Immature natural killer cell (primary cell): Measurements from ENCODE around the gene KIF26B. TPM values are rescaled to one million over a fixed set of nuclear protein-coding genes. Genes with fewer than 3 reads are reported as not detected.
A peak's percentile ranks its signal among the peaks of the same experiment; 100 is the strongest.
"Not testable (repeated sequence)": the region's sequence is repeated elsewhere in the genome, so short reads cannot be mapped to it uniquely, and the experiment has no call there.

Source experiments
- DNase-seq, 3 donors: peaks; one replicate each; pipeline ENCODE4 v3.0.0; 2022; ENCODE audit warnings: mixed read lengths in 1 of 3
- H3K27ac Mint-ChIP-seq, 6 donors: one replicate each; pipeline ENCODE4 v1.8.0; 2020; ENCODE audit warnings: mixed read lengths in 6 of 6, mild to moderate bottlenecking in 5 of 6, inconsistent platforms in 4 of 6, moderate library complexity in 3 of 6
- H3K27me3 Mint-ChIP-seq, 3 donors: one replicate each; pipeline ENCODE4 v1.8.0; 2020 to 2021; ENCODE audit warnings: low read depth in 3 of 3, mild to moderate bottlenecking in 3 of 3, mixed read lengths in 3 of 3, moderate library complexity in 3 of 3, inconsistent platforms in 1 of 3
- H3K36me3 Mint-ChIP-seq, 3 donors: one replicate each; pipeline ENCODE4 v1.8.0; 2020; ENCODE audit warnings: mixed read lengths in 3 of 3, inconsistent platforms in 2 of 3, mild to moderate bottlenecking in 2 of 3
- H3K4me1 Mint-ChIP-seq, 2 donors: one replicate each; pipeline ENCODE4 v1.8.0; 2020; ENCODE audit warnings: inconsistent platforms in 2 of 2, mild to moderate bottlenecking in 2 of 2, mixed read lengths in 2 of 2, moderate library complexity in 1 of 2
- H3K4me3 Mint-ChIP-seq, 5 donors: one replicate each; pipeline ENCODE4 v1.8.0; 2020; ENCODE audit warnings: mild to moderate bottlenecking in 5 of 5, mixed read lengths in 5 of 5, inconsistent platforms in 3 of 5, moderate library complexity in 3 of 5
- H3K9me3 Mint-ChIP-seq, 6 donors: one replicate each; pipeline ENCODE4 v1.8.0; 2020; ENCODE audit warnings: mild to moderate bottlenecking in 6 of 6, mixed read lengths in 6 of 6, inconsistent platforms in 4 of 6, moderate library complexity in 3 of 6
- polyA plus RNA-seq, 3 donors: library from polyadenylated mRNA; unstranded; fragments of 300-500 nt; fragmentation: Illumina TruSeq; gene quantifications; one replicate each; pipeline ENCODE4 v1.2.3, GENCODE V29; 2021

Gene KIF26B
- polyA plus RNA-seq, 3 donors from 2014 or later, result 0.07 to 0.39 TPM; not detected in 1

DNA sequence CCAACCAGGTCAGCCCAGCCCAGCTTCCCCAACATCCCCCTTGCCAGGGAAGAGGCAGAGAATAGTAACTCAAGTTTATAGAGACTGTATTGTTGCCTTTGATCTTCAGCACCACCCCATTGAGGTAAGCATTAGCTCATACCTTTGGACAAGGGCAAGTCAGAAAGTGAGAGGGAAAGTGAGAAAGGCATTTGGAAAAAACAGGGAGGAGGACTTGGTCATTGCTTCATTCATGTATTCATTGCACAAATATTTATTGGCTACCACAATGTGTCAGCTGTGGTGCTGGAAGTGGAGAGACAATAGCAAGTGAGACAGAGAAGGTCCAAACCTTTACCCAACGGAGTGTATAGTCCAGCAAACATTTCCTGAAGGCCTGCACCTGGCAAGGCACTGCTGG is 561.2 kb downstream of the KIF26B start:
- DNase-seq, result no peak
- no peaks in the 10 kb centered on the region for H3K9me3 Mint-ChIP-seq
- peaks cover 0 to 4% (median 3%) of the 10 kb centered on the region in 3 donors for H3K36me3 Mint-ChIP-seq
- peaks cover 1 to 2% (median 1%) of the 10 kb centered on the region in 3 donors for H3K27me3 Mint-ChIP-seq
- no peaks in the 10 kb centered on the region for H3K4me1 Mint-ChIP-seq
- no peak overlapping the region for H3K4me3 Mint-ChIP-seq
- no peak overlapping the region for H3K27ac Mint-ChIP-seq

DNA sequence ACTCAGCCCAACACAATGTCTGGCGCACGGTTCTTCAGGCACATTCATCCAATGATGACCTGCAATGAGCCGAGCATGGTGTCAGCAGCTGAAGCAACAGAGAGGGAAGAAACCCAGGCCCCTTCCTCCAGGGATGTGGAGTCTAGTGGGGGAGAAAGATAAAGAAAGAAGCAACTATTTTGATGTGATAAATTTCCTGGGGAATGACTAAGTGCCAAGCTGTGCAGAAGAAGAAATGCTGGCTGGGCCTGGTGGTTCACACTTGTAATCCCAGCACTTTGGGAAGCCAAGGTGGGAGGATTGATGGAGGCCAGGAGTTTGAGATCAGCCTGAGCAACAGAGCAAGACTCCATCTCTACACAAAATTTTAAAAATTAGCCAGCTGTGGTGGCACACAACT is 561.8 kb downstream of the KIF26B start:
- H3K36me3 Mint-ChIP-seq, result peaks cover 0 to 4% (median 3%) of the 10 kb centered on the region in 3 donors
- H3K4me3 Mint-ChIP-seq, result no peak overlapping the region
- DNase-seq, result no peak
- no peaks in the 10 kb centered on the region for H3K4me1 Mint-ChIP-seq
- H3K9me3 Mint-ChIP-seq, result no peaks in the 10 kb centered on the region
- peaks cover 0 to 2% (median 0%) of the 10 kb centered on the region in 3 donors for H3K27me3 Mint-ChIP-seq
- no peak overlapping the region for H3K27ac Mint-ChIP-seq

- Mint-ChIP-seq H3K36me3 (peaks cover 4 to 10% (median 4%) of the 10 kb centered on the region in 3 donors), H3K4me3 (no peak overlapping the region), H3K27ac (no peak overlapping the region), H3K27me3 (peaks cover 0 to 2% (median 0%) of the 10 kb centered on the region in 3 donors), H3K9me3 (no peaks in the 10 kb centered on the region), H3K4me1 (no peaks in the 10 kb centered on the region)
- DNase-seq, result no peak
Measured at GRCh38 chr1:245717611-245718010, 562.8 kb downstream of the KIF26B start.

- H3K4me1 Mint-ChIP-seq, result no peaks in the 10 kb centered on the region
- no peak overlapping the region for H3K4me3 Mint-ChIP-seq
- no peaks in the 10 kb centered on the region for H3K9me3 Mint-ChIP-seq
- peaks cover 4 to 10% (median 4%) of the 10 kb centered on the region in 3 donors for H3K36me3 Mint-ChIP-seq
- DNase-seq, result no peak
- H3K27me3 Mint-ChIP-seq, result peaks cover 0 to 2% (median 0%) of the 10 kb centered on the region in 3 donors
- H3K27ac Mint-ChIP-seq, result no peak overlapping the region
Measured at GRCh38 chr1:245718123-245718522, 563.3 kb downstream of the KIF26B start.

GRCh38 chr1:245718951-245719350 is 564.2 kb downstream of the KIF26B start:
- no peak overlapping the region for H3K4me3 Mint-ChIP-seq
- peaks cover 0 to 2% (median 0%) of the 10 kb centered on the region in 3 donors for H3K27me3 Mint-ChIP-seq
- peaks cover 4 to 10% (median 7%) of the 10 kb centered on the region in 3 donors for H3K36me3 Mint-ChIP-seq
- no peaks in the 10 kb centered on the region for H3K9me3 Mint-ChIP-seq
- H3K27ac Mint-ChIP-seq, result no peak overlapping the region
- DNase-seq, result no peak
- H3K4me1 Mint-ChIP-seq, result no peaks in the 10 kb centered on the region

GRCh38 chr1:245721488-245721887 is 566.7 kb downstream of the KIF26B start:
- no peak overlapping the region for H3K4me3 Mint-ChIP-seq
- peaks cover 0 to 6% (median under 1%) of the 10 kb centered on the region in 6 donors for H3K9me3 Mint-ChIP-seq
- H3K4me1 Mint-ChIP-seq, result no peaks in the 10 kb centered on the region

GRCh38 chr1:245728035-245728434 is 573.2 kb downstream of the KIF26B start:
- not testable (repeated sequence) for H3K4me3 Mint-ChIP-seq, H3K27me3 Mint-ChIP-seq, H3K4me1 Mint-ChIP-seq, DNase-seq, H3K27ac Mint-ChIP-seq
- H3K9me3 Mint-ChIP-seq, result peaks cover 13 to 27% (median 24%) of the 10 kb centered on the region in 6 donors
- peaks cover 15 to 21% (median 20%) of the 10 kb centered on the region in 3 donors for H3K36me3 Mint-ChIP-seq

More at GRCh38 chr1:245721488-245721887, 566.7 kb downstream of the KIF26B start:
- no peak for DNase-seq
- peaks cover 0 to 1% (median 0%) of the 10 kb centered on the region in 3 donors for H3K27me3 Mint-ChIP-seq
- peaks cover 7 to 8% (median 7%) of the 10 kb centered on the region in 3 donors for H3K36me3 Mint-ChIP-seq
- H3K27ac Mint-ChIP-seq, result no peak overlapping the region

DNA sequence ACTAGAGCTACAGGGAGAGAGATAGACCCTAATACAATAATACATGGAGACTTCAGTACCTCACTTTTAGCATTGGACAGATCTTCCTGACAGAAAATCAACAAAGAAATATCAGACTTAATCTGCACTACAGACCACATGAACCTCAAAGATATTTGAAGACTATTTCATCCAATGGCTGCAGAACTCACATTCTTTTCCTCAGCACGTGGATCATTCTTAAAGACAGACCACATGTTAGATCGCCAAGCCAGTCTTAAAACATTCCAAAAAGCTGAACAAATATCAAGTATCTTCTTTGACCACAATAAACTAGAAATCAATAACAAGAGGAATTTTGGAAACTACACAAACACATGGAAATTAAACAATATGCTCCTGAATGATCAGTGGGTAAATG is 576.0 kb downstream of the KIF26B start:
- peaks cover 0 to 9% (median 4%) of the 10 kb centered on the region in 3 donors for H3K27me3 Mint-ChIP-seq
- H3K36me3 Mint-ChIP-seq, result peaks cover 13 to 21% (median 17%) of the 10 kb centered on the region in 3 donors
- no peak overlapping the region for H3K4me3 Mint-ChIP-seq
- peaks cover 13 to 24% (median 24%) of the 10 kb centered on the region in 6 donors for H3K9me3 Mint-ChIP-seq
- no peaks in the 10 kb centered on the region for H3K4me1 Mint-ChIP-seq
- no peak for DNase-seq
- H3K27ac Mint-ChIP-seq, result no peak overlapping the region

DNA sequence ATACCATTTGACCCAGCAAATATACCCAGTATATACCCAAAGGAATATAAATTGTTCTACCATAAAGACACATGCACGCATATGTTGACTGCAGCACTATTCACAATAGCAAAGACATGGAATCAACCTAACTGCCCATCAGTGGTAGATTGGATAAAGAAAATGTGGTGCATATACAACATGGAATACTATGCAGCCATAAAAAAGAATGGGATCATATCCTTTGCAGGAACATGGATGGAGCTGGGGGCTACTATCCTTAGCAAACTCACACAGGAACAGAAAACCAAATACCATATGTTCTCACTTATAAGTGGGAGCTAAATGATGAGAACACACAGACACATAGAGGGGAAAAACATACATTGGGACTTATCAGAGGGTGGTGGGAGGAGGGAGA is 585.6 kb downstream of the KIF26B start:
- H3K4me3 Mint-ChIP-seq, result not testable (repeated sequence)

DNA sequence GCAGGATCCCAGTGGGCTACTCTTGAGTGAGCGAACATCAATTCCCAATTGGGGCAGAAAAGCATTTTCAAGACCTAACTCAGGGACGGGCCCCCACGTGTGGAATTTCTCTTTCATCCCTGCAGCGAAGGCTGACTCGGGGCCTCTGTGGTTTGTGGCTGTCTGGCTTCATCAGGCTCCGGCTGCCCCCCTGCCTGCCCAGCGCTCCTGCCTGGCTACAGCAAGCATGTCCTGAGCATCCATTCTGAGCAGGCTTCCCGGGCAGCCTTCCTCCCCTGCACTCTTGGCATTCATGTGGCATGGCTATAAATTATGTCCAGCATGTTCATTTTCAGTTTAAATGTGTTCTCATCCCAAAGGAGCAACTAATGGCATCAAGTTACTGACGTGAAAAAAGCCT is 588.1 kb downstream of the KIF26B start:
- peaks cover 0 to 11% (median 1%) of the 10 kb centered on the region in 6 donors for H3K9me3 Mint-ChIP-seq
- no peak for DNase-seq
- H3K4me3 Mint-ChIP-seq, result no peak overlapping the region
- no peaks in the 10 kb centered on the region for H3K4me1 Mint-ChIP-seq
- H3K27me3 Mint-ChIP-seq, result no peaks in the 10 kb centered on the region
- peaks cover 16 to 41% (median 29%) of the 10 kb centered on the region in 3 donors for H3K36me3 Mint-ChIP-seq
- H3K27ac Mint-ChIP-seq, result no peak overlapping the region

More for the DNA sequence above, 585.6 kb downstream of the KIF26B start:
- H3K27me3 Mint-ChIP-seq, H3K9me3 Mint-ChIP-seq, DNase-seq, H3K4me1 Mint-ChIP-seq, H3K27ac Mint-ChIP-seq: not testable (repeated sequence)
- peaks cover 0 to 23% (median 6%) of the 10 kb centered on the region in 3 donors for H3K36me3 Mint-ChIP-seq

- Mint-ChIP-seq H3K27me3 (no peaks in the 10 kb centered on the region), H3K9me3 (peaks cover 0 to 11% (median 1%) of the 10 kb centered on the region in 6 donors), H3K4me3 (no peak overlapping the region), H3K36me3 (peaks cover 33 to 48% (median 45%) of the 10 kb centered on the region in 3 donors), H3K4me1 (peaks cover 6 to 7% of the 10 kb centered on the region in 2 donors), H3K27ac (no peak overlapping the region)
- no peak for DNase-seq
Measured at GRCh38 chr1:245748240-245748639, 593.5 kb downstream of the KIF26B start.

- peaks cover 34 to 48% (median 45%) of the 10 kb centered on the region in 3 donors for H3K36me3 Mint-ChIP-seq
- H3K4me3 Mint-ChIP-seq, result no peak overlapping the region
- peaks cover 7 to 8% of the 10 kb centered on the region in 2 donors for H3K4me1 Mint-ChIP-seq
- H3K27ac Mint-ChIP-seq, result no peak overlapping the region
- peaks cover 0 to 11% (median 1%) of the 10 kb centered on the region in 6 donors for H3K9me3 Mint-ChIP-seq
- no peak for DNase-seq
- no peaks in the 10 kb centered on the region for H3K27me3 Mint-ChIP-seq
Measured at GRCh38 chr1:245748646-245749045, 593.9 kb downstream of the KIF26B start.

- peaks cover 0 to 11% (median 1%) of the 10 kb centered on the region in 6 donors for H3K9me3 Mint-ChIP-seq
- H3K4me3 Mint-ChIP-seq, result no peak overlapping the region
- H3K36me3 Mint-ChIP-seq, result peaks cover 34 to 49% (median 45%) of the 10 kb centered on the region in 3 donors
- peaks cover 7 to 8% of the 10 kb centered on the region in 2 donors for H3K4me1 Mint-ChIP-seq
- H3K27ac Mint-ChIP-seq, result no peak overlapping the region
- DNase-seq, result no peak
- H3K27me3 Mint-ChIP-seq, result no peaks in the 10 kb centered on the region
Measured at GRCh38 chr1:245749053-245749452, 594.3 kb downstream of the KIF26B start.

- H3K27me3 Mint-ChIP-seq, result no peaks in the 10 kb centered on the region
- peaks cover 12 to 14% of the 10 kb centered on the region in 2 donors for H3K4me1 Mint-ChIP-seq
- H3K4me3 Mint-ChIP-seq, result no peak overlapping the region
- no peak for DNase-seq
- peaks cover 35 to 52% (median 46%) of the 10 kb centered on the region in 3 donors for H3K36me3 Mint-ChIP-seq
- H3K27ac Mint-ChIP-seq, result peak overlapping the region in 1 of 6 donors; percentile 42
- peaks cover 2 to 16% (median 4%) of the 10 kb centered on the region in 6 donors for H3K9me3 Mint-ChIP-seq
Measured at GRCh38 chr1:245750261-245750660, 595.5 kb downstream of the KIF26B start.

DNA sequence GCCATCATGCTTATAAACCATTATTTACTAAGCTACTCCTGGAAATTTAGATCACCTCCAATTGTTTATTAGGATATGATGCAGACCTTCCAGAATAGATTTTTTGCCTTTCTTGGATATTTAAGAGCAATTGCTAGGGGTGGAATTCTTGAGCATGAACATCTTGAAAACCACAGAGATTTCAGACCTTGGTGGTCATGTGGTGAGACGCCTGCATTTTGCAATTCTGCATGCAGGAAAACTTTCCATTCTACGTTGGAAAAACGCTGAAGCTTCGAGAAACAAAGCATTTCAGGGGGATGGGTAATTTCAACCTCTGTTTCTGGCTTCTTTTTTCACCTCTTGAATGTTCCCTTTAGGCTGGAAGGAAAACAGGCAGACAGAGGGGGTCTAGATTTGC is 596.3 kb downstream of the KIF26B start:
- H3K36me3 Mint-ChIP-seq, result peaks cover 37 to 56% (median 42%) of the 10 kb centered on the region in 3 donors
- peaks cover 12 to 14% of the 10 kb centered on the region in 2 donors for H3K4me1 Mint-ChIP-seq
- no peaks in the 10 kb centered on the region for H3K27me3 Mint-ChIP-seq
- DNase-seq, result no peak
- peak overlapping the region in 3 of 6 donors; percentile 36 to 77 (median 74) for H3K27ac Mint-ChIP-seq
- H3K9me3 Mint-ChIP-seq, result peaks cover 3 to 21% (median 9%) of the 10 kb centered on the region in 6 donors
- H3K4me3 Mint-ChIP-seq, result no peak overlapping the region
